NCI-H460 (cell line): Measurements from ENCODE around the gene GCH1. TPM values are rescaled to one million over a fixed set of nuclear protein-coding genes. Genes with fewer than 3 reads are reported as not detected.
"Not testable (repeated sequence)": the region's sequence is repeated elsewhere in the genome, so short reads cannot be mapped to it uniquely, and the experiment has no call there.

Experiments
- DNase-seq: peaks from one replicate; pipeline ENCODE4 v3.0.0-alpha.2; 2016; ENCODE audit warnings: low read depth; ENCODE audit errors: extremely low read depth
- polyA plus RNA-seq: library from polyadenylated mRNA; depleted of rRNA; stranded (reverse); fragments of >200 nt; gene quantifications from 2 replicates; pipeline ENCODE4 v1.2.3, GENCODE V29; 2014; cell fraction: nucleus; rRNA removed
- total RNA-seq: library from RNA; depleted of rRNA; stranded (reverse); fragments of >200 nt; shearing (Covaris generic); gene quantifications from 2 replicates; pipeline ENCODE4 v1.2.3, GENCODE V29; 2014; rRNA removed

Gene GCH1
- 11.5 and 15.2 TPM in 2 replicates for total RNA-seq
- 11.3 and 18.3 TPM in 2 replicates for polyA plus RNA-seq

- peak; percentile 64 for DNase-seq
These were observed at the start of gene GCH1 for GRCh38 chr14:54902521-54903420. Gene GCH1 (minus strand): TSS chr14:54902826. CDS start chr14:54902663, 163 bp downstream.

- no peak for DNase-seq
These were observed 44.6 kb upstream of the GCH1 start for GRCh38 chr14:54947230-54947629.

- DNase-seq, result no peak
These were observed 43.9 kb upstream of the GCH1 start for GRCh38 chr14:54946500-54946899.

GRCh38 chr14:54944737-54945391 is 42.2 kb upstream of the GCH1 start:
- DNase-seq, result no peak

GRCh38 chr14:54942913-54943312 is 40.3 kb upstream of the GCH1 start:
- DNase-seq, result no peak

- DNase-seq, result no peak
These were observed 34.2 kb upstream of the GCH1 start for GRCh38 chr14:54936816-54937215.

GRCh38 chr14:54935958-54936357 is 33.3 kb upstream of the GCH1 start:
- DNase-seq, result no peak

GRCh38 chr14:54935100-54935499 is 32.5 kb upstream of the GCH1 start:
- DNase-seq, result no peak

GRCh38 chr14:54933006-54933405 is 30.4 kb upstream of the GCH1 start:
- DNase-seq, result no peak

GRCh38 chr14:54931598-54932340 is 29.1 kb upstream of the GCH1 start:
- DNase-seq, result no peak

GRCh38 chr14:54931101-54931500 is 28.5 kb upstream of the GCH1 start:
- no peak for DNase-seq

GRCh38 chr14:54929556-54929955 is 26.9 kb upstream of the GCH1 start:
- no peak for DNase-seq

- DNase-seq, result no peak
These were observed 25.6 kb upstream of the GCH1 start for GRCh38 chr14:54928216-54928615.

- no peak for DNase-seq
These were observed 24.9 kb upstream of the GCH1 start for GRCh38 chr14:54927551-54927950.

- DNase-seq, result not testable (repeated sequence)
These were observed 23.9 kb upstream of the GCH1 start for GRCh38 chr14:54926570-54926969.

GRCh38 chr14:54922598-54922997 is 20.0 kb upstream of the GCH1 start:
- no peak for DNase-seq

- no peak for DNase-seq
These were observed 17.4 kb upstream of the GCH1 start for GRCh38 chr14:54920052-54920451.

GRCh38 chr14:54919330-54919729 is 16.7 kb upstream of the GCH1 start:
- no peak for DNase-seq

GRCh38 chr14:54918427-54918826 is 15.8 kb upstream of the GCH1 start:
- no peak for DNase-seq

GRCh38 chr14:54916101-54916500 is 13.5 kb upstream of the GCH1 start:
- DNase-seq, result no peak
